NB4 (cell line): ENCODE results near the gene ZNF865.
"Not testable (repeated sequence)": the region's sequence is repeated elsewhere in the genome, so short reads cannot be mapped to it uniquely, and the experiment has no call there.

ENCODE experiments used
- DNase-seq: peaks from one replicate; pipeline ENCODE4 v3.0.0; 2010; ENCODE audit warnings: low read depth
- H3K4me3 ChIP-seq: one replicate; pipeline ENCODE4 v1.5.1; 2011; ENCODE audit warnings: mild to moderate bottlenecking, low read depth, low read length, moderate library complexity
- CTCF ChIP-seq: IDR thresholded peaks from one replicate; pipeline ENCODE4 v1.5.1; 2012; ENCODE audit warnings: low read depth, low read length
- MAX ChIP-seq: IDR thresholded peaks from 2 replicates; pipeline ENCODE4 v1.6.1; 2011; ENCODE audit warnings: low read depth, low read length
- MYC ChIP-seq: IDR thresholded peaks from 2 replicates; pipeline ENCODE4 v1.6.1; 2011; ENCODE audit warnings: low read depth, low read length
- POLR2A ChIP-seq: IDR thresholded peaks from 2 replicates; pipeline ENCODE4 v1.6.1; 2011; ENCODE audit warnings: mild to moderate bottlenecking; ENCODE audit not compliant: insufficient read length; ENCODE audit errors: extremely low read depth

Gene ZNF865

GRCh38 chr19:55605637-55606470 lies at the start of gene ZNF865:
Gene ZNF865, plus strand, starts transcription at chr19:55605647. Its CDS starts 7,972 bp downstream, at chr19:55613619.
- H3K4me3 ChIP-seq, result peak within 1 kb of the TSS; percentile 75
- TF ChIP-seq MYC (no peak; the same call in 1 of the 2 replicates), CTCF (peak; percentile 59)
- DNase-seq, result peak; percentile 80

- TF ChIP-seq CTCF, result no peak
- TF ChIP-seq MYC, result no peak
- TF ChIP-seq POLR2A, result no peak
- TF ChIP-seq MAX, result no peak
- DNase-seq, result no peak
- no peak overlapping the region for H3K4me3 ChIP-seq
Measured at GRCh38 chr19:55559684-55560083, 45.8 kb upstream of the ZNF865 start.

GRCh38 chr19:55563261-55563690 lies 42.2 kb upstream of the ZNF865 start:
- no peak for DNase-seq
- TF ChIP-seq POLR2A, result no peak
- no peak for TF ChIP-seq MYC
- TF ChIP-seq MAX, result no peak
- TF ChIP-seq CTCF, result no peak
- no peak overlapping the region for H3K4me3 ChIP-seq

- no peak overlapping the region for H3K4me3 ChIP-seq
- DNase-seq, result no peak
- TF ChIP-seq CTCF (no peak), MAX (no peak), POLR2A (no peak), MYC (no peak)
Measured at GRCh38 chr19:55566823-55567222, 38.6 kb upstream of the ZNF865 start.

GRCh38 chr19:55567708-55568328 lies 37.6 kb upstream of the ZNF865 start:
- DNase-seq, result no peak
- H3K4me3 ChIP-seq, result no peak overlapping the region
- no peak for TF ChIP-seq POLR2A
- TF ChIP-seq CTCF, result no peak
- no peak for TF ChIP-seq MAX
- no peak for TF ChIP-seq MYC

GRCh38 chr19:55569477-55569876 lies 36.0 kb upstream of the ZNF865 start:
- H3K4me3 ChIP-seq, DNase-seq: not testable (repeated sequence)

- not testable (repeated sequence) for H3K4me3 ChIP-seq, DNase-seq
Measured at GRCh38 chr19:55573929-55574328, 31.5 kb upstream of the ZNF865 start.
